Measurements from ENCODE around the gene SV2C.
A peak's percentile ranks its signal among the peaks of the same experiment; 100 is the strongest.

Gene SV2C

GRCh38 chr5:76388791-76389512 is 305.8 kb downstream of the SV2C start:
- TF ChIP-seq EZH2phosphoT487 (IDR thresholded peaks at IDR 0.05; ENCODE audit: borderline replicate concordance) (no peak), CTCF (conservative IDR thresholded peaks at IDR 0.05; ENCODE audit: low read length) (no peak)
- no peak overlapping the region for H2AFZ ChIP-seq (ENCODE audit: low read length)

GRCh38 chr5:76389513-76390154 is 306.5 kb downstream of the SV2C start:
- Histone ChIP-seq H3K4me2 (ENCODE audit: low read depth, low read length, poor library complexity, severe bottlenecking) (no peak overlapping the region), H3K4me3 (ENCODE audit: low read length, poor library complexity, severe bottlenecking) (no peak overlapping the region), H3K9ac (ENCODE audit: low read depth, low read length, poor library complexity, severe bottlenecking) (no peak overlapping the region), H3K27me3 (ENCODE audit: insufficient read depth, low read length, poor library complexity, severe bottlenecking) (no peaks in the 10 kb centered on the region), H4K20me1 (ENCODE audit: insufficient read depth, low read length, poor library complexity, severe bottlenecking) (no peaks in the 10 kb centered on the region), H3K9me3 (ENCODE audit: insufficient read depth, low read depth, low read length) (no peaks in the 10 kb centered on the region), H3K36me3 (ENCODE audit: insufficient read depth, low read length) (no peaks in the 10 kb centered on the region), H2AFZ (ENCODE audit: low read length) (peak overlapping the region; percentile 15; the same call in 1 of the 2 replicates), H3F3A (ENCODE audit: low read depth) (no peaks in the 10 kb centered on the region), H3K4me1 (ENCODE audit: insufficient read depth, low read length, poor library complexity, severe bottlenecking) (peaks cover 40% of the 10 kb centered on the region), H3K9me2 (replicated peaks; ENCODE audit: low read depth, low read length) (no peaks in the 10 kb centered on the region), H3K79me2 (ENCODE audit: insufficient read depth, low read length) (no peaks in the 10 kb centered on the region)
- no peak for TF ChIP-seq CTCF (conservative IDR thresholded peaks at IDR 0.05; ENCODE audit: low read length)

More at GRCh38 chr5:76388791-76389512, 305.8 kb downstream of the SV2C start:
- Histone ChIP-seq H3K9me3 (ENCODE audit: insufficient read depth, low read depth, low read length) (no peaks in the 10 kb centered on the region), H3K36me3 (ENCODE audit: insufficient read depth, low read length) (no peaks in the 10 kb centered on the region), H3K4me3 (ENCODE audit: low read length, poor library complexity, severe bottlenecking) (no peak overlapping the region), H3K4me2 (ENCODE audit: low read depth, low read length, poor library complexity, severe bottlenecking) (no peak overlapping the region), H3F3A (ENCODE audit: low read depth) (no peaks in the 10 kb centered on the region), H3K79me2 (ENCODE audit: insufficient read depth, low read length) (no peaks in the 10 kb centered on the region), H4K20me1 (ENCODE audit: insufficient read depth, low read length, poor library complexity, severe bottlenecking) (no peaks in the 10 kb centered on the region), H3K4me1 (ENCODE audit: insufficient read depth, low read length, poor library complexity, severe bottlenecking) (peaks cover 40% of the 10 kb centered on the region), H3K9ac (ENCODE audit: low read depth, low read length, poor library complexity, severe bottlenecking) (no peak overlapping the region), H3K9me2 (replicated peaks; ENCODE audit: low read depth, low read length) (no peaks in the 10 kb centered on the region), H3K27me3 (ENCODE audit: insufficient read depth, low read length, poor library complexity, severe bottlenecking) (no peaks in the 10 kb centered on the region)

- no peaks in the 10 kb centered on the region for H3K36me3 ChIP-seq (ENCODE audit: insufficient read depth, low read length)
- peaks cover 39% of the 10 kb centered on the region for H3K4me1 ChIP-seq (ENCODE audit: insufficient read depth, low read length, poor library complexity, severe bottlenecking)
- no peaks in the 10 kb centered on the region for H3F3A ChIP-seq (ENCODE audit: low read depth)
- H3K9ac ChIP-seq (ENCODE audit: low read depth, low read length, poor library complexity, severe bottlenecking), result no peak overlapping the region
- H2AFZ ChIP-seq (ENCODE audit: low read length), result 0 out of 2 replicates have a peak overlapping the region, but pooled peaks have one; percentile 30
- H4K20me1 ChIP-seq (ENCODE audit: insufficient read depth, low read length, poor library complexity, severe bottlenecking), result no peaks in the 10 kb centered on the region
- H3K9me3 ChIP-seq (ENCODE audit: insufficient read depth, low read depth, low read length), result no peaks in the 10 kb centered on the region
- H3K4me3 ChIP-seq (ENCODE audit: low read length, poor library complexity, severe bottlenecking), result no peak overlapping the region
- peak overlapping the region; percentile 46 for H3K4me2 ChIP-seq (ENCODE audit: low read depth, low read length, poor library complexity, severe bottlenecking)
- H3K9me2 ChIP-seq (replicated peaks; ENCODE audit: low read depth, low read length), result no peaks in the 10 kb centered on the region
- no peaks in the 10 kb centered on the region for H3K27me3 ChIP-seq (ENCODE audit: insufficient read depth, low read length, poor library complexity, severe bottlenecking)
- TF ChIP-seq EZH2phosphoT487 (IDR thresholded peaks at IDR 0.05; ENCODE audit: borderline replicate concordance) (no peak), CTCF (conservative IDR thresholded peaks at IDR 0.05; ENCODE audit: low read length) (no peak)
- no peaks in the 10 kb centered on the region for H3K79me2 ChIP-seq (ENCODE audit: insufficient read depth, low read length)
Observed at GRCh38 chr5:76391014-76391413, 307.8 kb downstream of the SV2C start.

All from Loucy (cell line).